GM12873 (cell line): ENCODE data around the gene TBC1D3I.
"Not testable (repeated sequence)": the region's sequence is repeated elsewhere in the genome, so short reads cannot be mapped to it uniquely, and the experiment has no call there.

ENCODE experiments used
- CTCF ChIP-seq: IDR thresholded peaks from 2 replicates; pipeline ENCODE4 v1.5.1; 2012; ENCODE audit warnings: low read depth, mild to moderate bottlenecking, moderate library complexity, low read length, control low read depth; ENCODE audit not compliant: insufficient read depth; ENCODE audit errors: missing control alignments

Gene TBC1D3I

GRCh38 chr17:36264470-36264869, at the start of gene TBC1D3I:
Gene TBC1D3I (minus strand): TSS chr17:36264570. CDS start chr17:36262985, 1,585 bp downstream.
- not testable (repeated sequence) for TF ChIP-seq CTCF

GRCh38 chr17:36214918-36215317, 49.5 kb downstream of the TBC1D3I start:
- TF ChIP-seq CTCF, result no peak

GRCh38 chr17:36213695-36214094, 50.7 kb downstream of the TBC1D3I start:
- no peak for TF ChIP-seq CTCF

- TF ChIP-seq CTCF, result no peak
Observed at GRCh38 chr17:36212966-36213365, 51.4 kb downstream of the TBC1D3I start.

GRCh38 chr17:36212272-36212605, 52.1 kb downstream of the TBC1D3I start:
- no peak for TF ChIP-seq CTCF

GRCh38 chr17:36210439-36211211, 53.7 kb downstream of the TBC1D3I start, which contains the start of gene CCL4L2:
Gene CCL4L2 (plus strand): TSS chr17:36211063.
- not testable (repeated sequence) for TF ChIP-seq CTCF

- no peak for TF ChIP-seq CTCF
Observed at GRCh38 chr17:36209575-36209974, 54.8 kb downstream of the TBC1D3I start.
